Right lobe of liver (tissue), 6 donors: Measurements from ENCODE around the gene C6orf132. TPM values are rescaled to one million over a fixed set of nuclear protein-coding genes. Genes with fewer than 3 reads are reported as not detected.

ENCODE experiments used
- ATAC-seq, 4 donors: fragments of 200-7000 bp; cut with Tn5 transposase; one replicate each; pipeline ENCODE4 v1.9.1; 2020; ENCODE audit warnings: mild to moderate bottlenecking in 4 of 4, moderate library complexity in 4 of 4
- DNase-seq, 3 donors: peaks; one replicate each; pipeline ENCODE4 v3.0.0-alpha.2; 2020
- H3K27ac ChIP-seq, 3 donors: fragments of 200-600 bp; one replicate each; pipeline ENCODE4 v1.8.0; 2022
- H3K27me3 ChIP-seq, 2 donors: fragments of 200-600 bp; one replicate each; pipeline ENCODE4 v1.8.0; 2022
- H3K36me3 ChIP-seq, 4 donors: fragments of 200-600 bp; sonication (generic) in 1 of 4; one replicate each; pipeline versions ENCODE4 v1.5.1 to v1.8.0; 2017 to 2022; ENCODE audit warnings: control low read depth in 1 of 4
- H3K4me1 ChIP-seq, 4 donors: fragments of 200-600 bp; sonication (generic) in 1 of 4; one replicate each; pipeline versions ENCODE4 v1.5.1 to v1.8.0; 2017 to 2022; ENCODE audit warnings: control low read depth in 1 of 4
- H3K4me3 ChIP-seq, 3 donors: fragments of 200-600 bp; one replicate each; pipeline ENCODE4 v1.8.0; 2022
- H3K9me3 ChIP-seq, 4 donors: fragments of 200-600 bp; sonication (generic) in 1 of 4; one replicate each; pipeline versions ENCODE4 v1.5.1 to v1.8.0; 2017 to 2022; ENCODE audit warnings: control low read depth in 1 of 4
- CTCF ChIP-seq, 4 donors: fragments of 200-600 bp in 3 of 4; fragments of 450-650 bp in 1 of 4; IDR thresholded peaks; one replicate each; pipeline versions ENCODE4 v1.5.1 to v1.8.0; 2016 to 2022; ENCODE audit warnings: antibody characterized with exemption in 4 of 4, mild to moderate bottlenecking in 2 of 4
- POLR2A ChIP-seq: fragments of 450-650 bp; IDR thresholded peaks from one replicate; pipeline ENCODE4 v1.6.1; 2017; ENCODE audit warnings: antibody characterized with exemption, mild to moderate bottlenecking
- WGBS: methylation state at CpG from one replicate; pipeline ENCODE4 v1.1.6; 2018; ENCODE audit warnings: low coverage, low lambda C conversion rate; ENCODE audit not compliant: insufficient coverage; ENCODE audit errors: missing lambda C conversion rate; 5-methylcytosine and 5-hydroxymethylcytosine counted together
- intact Hi-C, 2 donors: fragments of 100-400 bp; cut with DNase I; formaldehyde crosslinking; loops; one replicate each; pipeline versions ENCODE4 v1.11.2 to v1.14.1; 2022
- total RNA-seq, 6 experiments: library from RNA; depleted of rRNA in 2 of 6; stranded (reverse); fragments of >200 nt in 2 of 6; fragmentation: NEBNext Ultra II Directional in 3 of 6; extraction: Animal tissue kit (Norgen Biotek cat#: 25700) in 3 of 6; gene quantifications; one replicate each; pipeline versions ENCODE4 v1.1.0 to v1.2.4, GENCODE V29; 2016 to 2023
- donor health status: DM: no; HTN: yes; CAD: no.
- donor health status: DM: no; HTN: no; CAD: no.
- donor health status: DM: no; HTN: no; CAD: no.
- donor health status: DM: no; HTN: yes; CAD: no.
- donor health status: DM: no; HTN: yes; CAD: no.

C6orf132 gene
- total RNA-seq, 6 experiments from 2014 or later = 0.07 to 0.74 (median 0.34) TPM

GRCh38 chr6:42113936-42114636, 28.3 kb downstream of the C6orf132 start:
- no peak overlapping the region for H3K4me3 ChIP-seq
- ATAC-seq (no peak), DNase-seq (no peak)
- no peak overlapping the region for H3K27ac ChIP-seq
- intact Hi-C loops = no loop called here
- no peak for TF ChIP-seq POLR2A
- TF ChIP-seq CTCF (IDR thresholded peaks at IDR 0.05) = no peak
- WGBS = 46% methylated on average over 4 of the region's 5 CpGs
- H3K9me3 ChIP-seq = no peaks in the 10 kb centered on the region
- no peaks in the 10 kb centered on the region for H3K36me3 ChIP-seq
- H3K4me1 ChIP-seq = peaks cover 0 to 21% (median 6%) of the 10 kb centered on the region in 4 donors
- H3K27me3 ChIP-seq = no peaks in the 10 kb centered on the region

GRCh38 chr6:42112351-42112750, 30.1 kb downstream of the C6orf132 start:
- ATAC-seq = no peak

GRCh38 chr6:42110683-42111082, 31.7 kb downstream of the C6orf132 start:
- TF ChIP-seq CTCF (IDR thresholded peaks at IDR 0.05) (no peak), POLR2A (no peak)
- Histone ChIP-seq H3K9me3 (no peaks in the 10 kb centered on the region), H3K27ac (no peak overlapping the region), H3K4me3 (no peak overlapping the region), H3K4me1 (no peaks in the 10 kb centered on the region), H3K27me3 (no peaks in the 10 kb centered on the region), H3K36me3 (no peaks in the 10 kb centered on the region)
- DNase-seq = no peak
- WGBS = 44% methylated on average over 3 of the region's 3 CpGs
- intact Hi-C loops = no loop called here
- no peak for ATAC-seq

More at GRCh38 chr6:42112351-42112750, 30.1 kb downstream of the C6orf132 start:
- Histone ChIP-seq H3K4me3 (no peak overlapping the region), H3K4me1 (peaks cover 0 to 4% (median 2%) of the 10 kb centered on the region in 4 donors), H3K36me3 (no peaks in the 10 kb centered on the region), H3K27me3 (no peaks in the 10 kb centered on the region), H3K9me3 (no peaks in the 10 kb centered on the region), H3K27ac (no peak overlapping the region)
- intact Hi-C loops = no loop called here
- DNase-seq = no peak
- TF ChIP-seq POLR2A (no peak), CTCF (IDR thresholded peaks at IDR 0.05) (no peak)
- WGBS = 80% methylated on average over 1 of the region's 1 CpG

GRCh38 chr6:42108071-42108470, 34.3 kb downstream of the C6orf132 start:
- ATAC-seq (no peak), DNase-seq (no peak)
- intact Hi-C loops = no loop called here
- Histone ChIP-seq H3K4me1 (no peaks in the 10 kb centered on the region), H3K9me3 (no peaks in the 10 kb centered on the region), H3K4me3 (no peak overlapping the region), H3K27me3 (no peaks in the 10 kb centered on the region), H3K36me3 (no peaks in the 10 kb centered on the region), H3K27ac (no peak overlapping the region)
- no peak for TF ChIP-seq CTCF (IDR thresholded peaks at IDR 0.05)
- no peak for TF ChIP-seq POLR2A
- 100% methylated on average over 1 of the region's 2 CpGs for WGBS
